ENCODE measurements around the gene TSPAN15.

TSPAN15 gene

GRCh38 chr10:69489506-69490090 lies 38.3 kb downstream of the TSPAN15 start:
- no peak for DNase-seq

GRCh38 chr10:69490876-69491275 lies 39.6 kb downstream of the TSPAN15 start:
- DNase-seq = no peak

- no peak for DNase-seq
Measured at GRCh38 chr10:69491611-69492010, 40.3 kb downstream of the TSPAN15 start.

GRCh38 chr10:69492091-69492745 lies 41.0 kb downstream of the TSPAN15 start:
- peak; percentile 78 for DNase-seq

- no peak for DNase-seq
Measured at GRCh38 chr10:69492746-69493462, 41.6 kb downstream of the TSPAN15 start.

GRCh38 chr10:69494626-69495558 lies 43.6 kb downstream of the TSPAN15 start:
- DNase-seq = peak; percentile 74

GRCh38 chr10:69495666-69496065 lies 44.4 kb downstream of the TSPAN15 start:
- DNase-seq = no peak

GRCh38 chr10:69496352-69497230 lies 45.3 kb downstream of the TSPAN15 start:
- DNase-seq = peak; percentile 84

- DNase-seq = no peak
Measured at GRCh38 chr10:69497231-69497561, 45.9 kb downstream of the TSPAN15 start.

GRCh38 chr10:69497611-69498390 lies 46.5 kb downstream of the TSPAN15 start:
- no peak for DNase-seq

- no peak for DNase-seq
Measured at GRCh38 chr10:69498711-69499471, 47.6 kb downstream of the TSPAN15 start.

GRCh38 chr10:69499726-69500689 lies 48.7 kb downstream of the TSPAN15 start:
- no peak for DNase-seq

GRCh38 chr10:69500864-69501468 lies 49.7 kb downstream of the TSPAN15 start:
- DNase-seq = no peak

- DNase-seq = no peak
Measured at GRCh38 chr10:69501657-69502056, 50.4 kb downstream of the TSPAN15 start.

- no peak for DNase-seq
Measured at GRCh38 chr10:69502589-69502988, 51.3 kb downstream of the TSPAN15 start.

GRCh38 chr10:69503001-69503895 lies 52.0 kb downstream of the TSPAN15 start:
- DNase-seq = no peak

- DNase-seq = no peak
Measured at GRCh38 chr10:69503896-69504265, 52.6 kb downstream of the TSPAN15 start.

All from femur (tissue), 1 donor.